ENCODE data around the gene CCNQ.

The CCNQ gene

GRCh38 chrX:153634832-153635231 lies 35.9 kb upstream of the CCNQ start:
- Histone ChIP-seq H3K27me3 (ENCODE audit: control insufficient read depth in 1 of 2, insufficient read depth in 2 of 2, low read length in 2 of 2) (peaks cover 0 to 12% of the 10 kb centered on the region in 2 donors), H3K27ac (ENCODE audit: low read depth, low read length) (no peak overlapping the region), H3K9ac (ENCODE audit: low read length) (no peak overlapping the region), H3K4me3 (ENCODE audit: low read depth in 1 of 2, low read length in 2 of 2) (no peak overlapping the region), H3K36me3 (ENCODE audit: insufficient read depth, low read length) (no peaks in the 10 kb centered on the region), H3K9me3 (ENCODE audit: low read length) (no peaks in the 10 kb centered on the region), H3K4me1 (ENCODE audit: insufficient read depth, low read length) (no peaks in the 10 kb centered on the region)

DNA sequence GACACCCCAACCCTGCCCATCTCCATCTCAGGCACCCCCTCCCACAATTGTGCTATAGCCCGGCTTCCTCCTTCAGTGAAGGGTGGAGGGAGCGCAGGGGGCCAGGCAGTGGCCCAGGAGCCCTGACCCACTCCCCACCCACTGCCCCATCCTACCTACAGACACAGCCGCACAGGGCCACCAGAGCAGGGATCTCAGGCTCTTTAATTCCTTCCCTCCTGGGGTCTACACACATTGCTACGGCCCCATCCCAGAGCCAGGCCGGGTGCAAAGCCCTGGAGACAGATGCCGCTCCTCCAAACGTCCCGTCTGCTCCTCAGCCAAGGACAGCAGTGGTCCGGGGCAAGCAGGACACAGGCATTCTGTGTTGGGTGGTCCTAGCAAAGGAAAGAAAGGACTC lies 35.3 kb upstream of the CCNQ start:
- Histone ChIP-seq H3K27me3 (ENCODE audit: control insufficient read depth in 1 of 2, insufficient read depth in 2 of 2, low read length in 2 of 2) (peaks cover 0 to 8% of the 10 kb centered on the region in 2 donors), H3K9me3 (ENCODE audit: low read length) (no peaks in the 10 kb centered on the region)

DNA sequence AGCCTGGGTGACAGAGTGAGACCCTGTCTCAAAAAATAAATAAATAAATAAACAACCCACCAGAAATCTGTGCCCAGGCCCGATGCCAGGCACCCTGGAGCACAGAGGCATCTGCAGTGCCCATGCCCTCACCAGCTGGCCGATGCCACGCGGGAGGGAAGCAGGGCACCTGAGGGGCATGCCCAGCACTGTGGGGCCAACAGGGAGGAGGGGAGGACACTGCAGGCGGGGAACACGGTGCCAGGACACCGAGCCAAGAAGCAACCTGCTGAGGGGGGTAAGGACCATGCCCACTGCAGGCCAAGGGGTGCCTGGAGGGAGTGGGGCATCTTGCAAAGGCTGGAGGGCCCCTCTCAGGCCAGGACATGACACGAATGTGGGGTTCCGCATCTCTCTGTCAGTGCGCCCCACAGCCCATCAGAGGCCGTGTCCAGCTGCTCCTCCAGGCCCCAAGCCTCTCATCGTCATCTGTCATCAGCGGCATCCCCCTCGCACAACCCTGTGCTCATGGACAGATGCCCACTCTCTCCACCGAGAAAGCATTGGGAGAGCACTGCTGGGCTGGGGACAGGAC lies 34.8 kb upstream of the CCNQ start:
- Histone ChIP-seq H3K4me1 (ENCODE audit: insufficient read depth, low read length) (no peaks in the 10 kb centered on the region), H3K4me3 (ENCODE audit: low read depth in 1 of 2, low read length in 2 of 2) (no peak overlapping the region), H3K27me3 (ENCODE audit: control insufficient read depth in 1 of 2, insufficient read depth in 2 of 2, low read length in 2 of 2) (peaks cover 0 to 5% of the 10 kb centered on the region in 2 donors), H3K9ac (ENCODE audit: low read length) (no peak overlapping the region), H3K27ac (ENCODE audit: low read depth, low read length) (no peak overlapping the region), H3K9me3 (ENCODE audit: low read length) (no peaks in the 10 kb centered on the region), H3K36me3 (ENCODE audit: insufficient read depth, low read length) (no peaks in the 10 kb centered on the region)

More for the DNA sequence above, 35.3 kb upstream of the CCNQ start:
- Histone ChIP-seq H3K9ac (ENCODE audit: low read length) (no peak overlapping the region), H3K4me3 (ENCODE audit: low read depth in 1 of 2, low read length in 2 of 2) (no peak overlapping the region), H3K36me3 (ENCODE audit: insufficient read depth, low read length) (no peaks in the 10 kb centered on the region), H3K4me1 (ENCODE audit: insufficient read depth, low read length) (no peaks in the 10 kb centered on the region), H3K27ac (ENCODE audit: low read depth, low read length) (no peak overlapping the region)

DNA sequence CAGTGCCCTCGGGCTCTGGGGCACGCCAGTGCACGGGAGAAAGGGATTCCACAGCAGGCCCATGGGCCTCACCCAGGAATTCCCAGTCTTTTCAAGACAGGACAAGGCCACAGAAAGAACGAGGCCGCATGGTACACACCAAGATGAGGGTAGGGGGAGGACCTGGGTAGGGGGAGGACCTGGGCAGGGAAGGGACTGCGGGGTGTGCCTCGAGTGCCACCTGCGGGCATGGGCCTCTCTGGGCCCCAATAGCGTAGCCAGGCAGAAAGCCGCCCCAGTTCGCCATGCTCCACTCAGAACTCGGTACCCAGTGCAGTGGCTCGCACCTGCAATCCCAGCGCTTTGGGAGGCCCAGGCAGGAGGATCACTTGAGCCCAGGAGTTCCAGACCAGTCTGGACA lies 34.1 kb upstream of the CCNQ start:
- no peaks in the 10 kb centered on the region for H3K9me3 ChIP-seq (ENCODE audit: low read length)
- peaks cover 0 to 6% of the 10 kb centered on the region in 2 donors for H3K27me3 ChIP-seq (ENCODE audit: control insufficient read depth in 1 of 2, insufficient read depth in 2 of 2, low read length in 2 of 2)
- H3K9ac ChIP-seq (ENCODE audit: low read length): no peak overlapping the region
- no peaks in the 10 kb centered on the region for H3K36me3 ChIP-seq (ENCODE audit: insufficient read depth, low read length)
- no peaks in the 10 kb centered on the region for H3K4me1 ChIP-seq (ENCODE audit: insufficient read depth, low read length)
- H3K27ac ChIP-seq (ENCODE audit: low read depth, low read length): no peak overlapping the region
- H3K4me3 ChIP-seq (ENCODE audit: low read depth in 1 of 2, low read length in 2 of 2): no peak overlapping the region

DNA sequence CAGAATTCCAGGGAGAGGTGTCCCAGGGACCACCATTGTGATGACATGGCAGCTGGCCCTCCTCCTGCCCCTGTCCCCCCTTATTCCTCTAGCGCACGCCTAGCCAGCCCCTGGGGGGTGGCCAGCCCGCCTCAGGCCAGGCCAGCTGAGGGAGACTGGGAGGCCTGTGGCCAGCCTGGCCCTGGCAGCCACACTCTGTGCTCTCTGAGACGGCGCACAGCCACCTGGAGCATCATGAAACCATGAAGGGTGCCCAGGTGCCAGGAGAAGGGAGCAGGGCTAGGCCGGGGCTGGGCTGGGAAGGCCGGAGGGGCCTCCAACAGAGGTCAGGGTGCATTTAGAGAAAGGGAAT lies 33.6 kb upstream of the CCNQ start:
- Histone ChIP-seq H3K27me3 (ENCODE audit: control insufficient read depth in 1 of 2, insufficient read depth in 2 of 2, low read length in 2 of 2) (peaks cover 0 to 11% of the 10 kb centered on the region in 2 donors), H3K4me3 (ENCODE audit: low read depth in 1 of 2, low read length in 2 of 2) (no peak overlapping the region), H3K27ac (ENCODE audit: low read depth, low read length) (no peak overlapping the region), H3K9ac (ENCODE audit: low read length) (no peak overlapping the region), H3K36me3 (ENCODE audit: insufficient read depth, low read length) (no peaks in the 10 kb centered on the region), H3K9me3 (ENCODE audit: low read length) (no peaks in the 10 kb centered on the region), H3K4me1 (ENCODE audit: insufficient read depth, low read length) (no peaks in the 10 kb centered on the region)

DNA sequence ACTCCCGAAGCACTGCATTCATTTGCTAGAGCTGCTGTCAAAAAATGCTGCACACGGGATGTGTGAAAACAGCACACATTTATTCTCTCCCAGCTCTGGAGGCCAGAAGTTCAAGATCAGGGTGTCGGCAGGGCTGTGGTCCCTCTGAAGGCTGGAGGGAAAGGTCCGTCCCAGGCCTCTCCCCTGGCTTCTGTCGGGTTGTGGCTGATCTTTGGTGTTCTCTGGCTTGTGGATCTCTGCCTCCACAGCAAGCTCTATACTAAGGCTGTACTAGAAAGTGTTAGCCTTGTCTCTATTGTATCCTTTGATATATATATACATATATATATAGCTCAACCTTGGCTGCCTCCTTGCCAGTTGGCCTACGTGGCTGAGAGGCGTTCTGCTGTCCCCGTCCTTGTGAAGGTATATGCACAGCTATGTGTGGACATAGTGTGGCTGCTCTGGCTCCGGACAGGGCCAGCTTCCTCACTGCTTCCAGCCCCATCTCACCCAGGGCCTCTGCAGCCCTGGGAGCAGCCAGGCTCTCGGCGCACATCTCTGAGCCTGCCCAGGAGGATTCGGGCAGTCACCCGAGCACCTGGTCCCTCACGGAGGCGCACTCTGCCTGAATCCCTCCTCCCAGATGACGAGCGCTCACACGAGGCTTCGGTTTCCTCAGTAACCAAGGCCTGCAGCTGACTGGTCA lies 33.1 kb upstream of the CCNQ start:
- H3K27me3 ChIP-seq (ENCODE audit: control insufficient read depth in 1 of 2, insufficient read depth in 2 of 2, low read length in 2 of 2): peaks cover 0 to 14% of the 10 kb centered on the region in 2 donors

DNA sequence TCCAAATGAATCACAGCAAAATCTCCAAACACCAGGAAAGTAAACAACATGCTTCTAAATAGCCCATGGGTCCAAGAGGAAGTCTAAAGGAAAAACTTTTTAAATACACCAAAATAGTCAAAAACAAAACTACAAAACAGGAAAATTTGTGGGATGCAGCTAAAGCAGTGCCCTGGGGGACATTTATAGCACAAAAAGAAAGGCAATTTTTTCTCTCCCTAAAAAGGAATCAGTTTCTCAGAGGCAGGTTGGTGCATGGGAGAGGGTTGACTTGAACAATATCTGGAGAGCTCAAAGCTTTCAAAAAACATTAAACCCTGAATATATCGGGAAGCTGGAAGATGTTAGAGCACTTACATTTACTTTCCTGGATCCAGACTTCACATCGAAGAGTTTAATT lies 32.4 kb upstream of the CCNQ start:
- no peak overlapping the region for H3K27ac ChIP-seq (ENCODE audit: low read depth, low read length)
- no peaks in the 10 kb centered on the region for H3K9me3 ChIP-seq (ENCODE audit: low read length)
- H3K4me1 ChIP-seq (ENCODE audit: insufficient read depth, low read length): no peaks in the 10 kb centered on the region
- H3K36me3 ChIP-seq (ENCODE audit: insufficient read depth, low read length): no peaks in the 10 kb centered on the region
- H3K4me3 ChIP-seq (ENCODE audit: low read depth in 1 of 2, low read length in 2 of 2): no peak overlapping the region
- H3K9ac ChIP-seq (ENCODE audit: low read length): no peak overlapping the region
- peaks cover 0 to 8% of the 10 kb centered on the region in 2 donors for H3K27me3 ChIP-seq (ENCODE audit: control insufficient read depth in 1 of 2, insufficient read depth in 2 of 2, low read length in 2 of 2)

More for the DNA sequence above, 33.1 kb upstream of the CCNQ start:
- Histone ChIP-seq H3K36me3 (ENCODE audit: insufficient read depth, low read length) (no peaks in the 10 kb centered on the region), H3K9ac (ENCODE audit: low read length) (no peak overlapping the region), H3K4me1 (ENCODE audit: insufficient read depth, low read length) (no peaks in the 10 kb centered on the region), H3K9me3 (ENCODE audit: low read length) (no peaks in the 10 kb centered on the region), H3K4me3 (ENCODE audit: low read depth in 1 of 2, low read length in 2 of 2) (no peak overlapping the region), H3K27ac (ENCODE audit: low read depth, low read length) (no peak overlapping the region)

DNA sequence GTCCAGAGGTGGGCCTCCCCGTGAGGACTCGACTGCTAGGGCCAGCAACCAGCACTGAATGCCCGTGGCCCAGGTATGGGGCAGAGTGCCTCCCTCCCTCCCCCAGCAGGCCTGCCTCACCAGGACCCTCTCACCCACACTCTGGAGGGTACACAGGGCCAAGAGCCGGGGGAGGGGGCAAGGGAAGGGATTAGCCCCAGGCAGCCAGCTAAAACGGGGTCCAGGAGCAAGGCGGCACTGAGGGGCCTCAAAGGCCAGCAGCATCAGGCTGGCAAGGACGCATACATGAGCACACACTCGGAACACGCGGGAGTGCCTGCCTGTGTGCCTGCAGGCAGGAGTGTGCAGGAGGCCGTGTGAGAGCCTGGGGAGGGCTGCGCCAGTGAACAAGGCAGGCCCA lies 29.7 kb upstream of the CCNQ start:
- Histone ChIP-seq H3K9ac (ENCODE audit: low read length) (no peak overlapping the region), H3K4me1 (ENCODE audit: insufficient read depth, low read length) (no peaks in the 10 kb centered on the region), H3K27ac (ENCODE audit: low read depth, low read length) (no peak overlapping the region), H3K27me3 (ENCODE audit: control insufficient read depth in 1 of 2, insufficient read depth in 2 of 2, low read length in 2 of 2) (peaks cover 0 to 25% of the 10 kb centered on the region in 2 donors), H3K36me3 (ENCODE audit: insufficient read depth, low read length) (no peaks in the 10 kb centered on the region), H3K9me3 (ENCODE audit: low read length) (no peaks in the 10 kb centered on the region), H3K4me3 (ENCODE audit: low read depth in 1 of 2, low read length in 2 of 2) (no peak overlapping the region)

DNA sequence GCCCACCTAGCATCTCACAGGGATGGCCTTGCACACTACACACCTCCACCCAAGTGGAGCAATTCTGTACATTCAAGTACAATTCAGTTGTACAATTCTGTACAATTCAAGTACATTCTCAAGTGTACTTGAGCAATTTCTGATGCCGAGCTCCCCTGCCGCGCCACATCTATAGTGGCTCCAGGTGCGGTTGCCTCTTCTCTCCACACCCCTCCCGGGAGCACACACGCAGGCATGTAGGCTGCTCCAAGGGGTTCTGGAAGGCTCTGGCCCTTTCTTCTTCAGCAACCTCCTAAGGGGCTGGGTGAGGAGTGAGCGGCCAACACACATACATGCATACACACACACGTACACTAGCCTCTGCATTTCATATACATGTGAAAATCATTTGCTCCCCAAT lies 29.2 kb upstream of the CCNQ start:
- no peaks in the 10 kb centered on the region for H3K36me3 ChIP-seq (ENCODE audit: insufficient read depth, low read length)
- H3K27ac ChIP-seq (ENCODE audit: low read depth, low read length): no peak overlapping the region
- no peak overlapping the region for H3K4me3 ChIP-seq (ENCODE audit: low read depth in 1 of 2, low read length in 2 of 2)
- no peaks in the 10 kb centered on the region for H3K4me1 ChIP-seq (ENCODE audit: insufficient read depth, low read length)
- no peak overlapping the region for H3K9ac ChIP-seq (ENCODE audit: low read length)
- H3K27me3 ChIP-seq (ENCODE audit: control insufficient read depth in 1 of 2, insufficient read depth in 2 of 2, low read length in 2 of 2): peaks cover 0 to 30% of the 10 kb centered on the region in 2 donors
- H3K9me3 ChIP-seq (ENCODE audit: low read length): no peaks in the 10 kb centered on the region

- Histone ChIP-seq H3K27me3 (ENCODE audit: control insufficient read depth in 1 of 2, insufficient read depth in 2 of 2, low read length in 2 of 2) (peaks cover 0 to 34% of the 10 kb centered on the region in 2 donors), H3K27ac (ENCODE audit: low read depth, low read length) (no peak overlapping the region), H3K9ac (ENCODE audit: low read length) (no peak overlapping the region), H3K4me1 (ENCODE audit: insufficient read depth, low read length) (no peaks in the 10 kb centered on the region), H3K9me3 (ENCODE audit: low read length) (no peaks in the 10 kb centered on the region), H3K36me3 (ENCODE audit: insufficient read depth, low read length) (no peaks in the 10 kb centered on the region), H3K4me3 (ENCODE audit: low read depth in 1 of 2, low read length in 2 of 2) (no peak overlapping the region)
Observed at GRCh38 chrX:153627675-153628111, 28.8 kb upstream of the CCNQ start.

DNA sequence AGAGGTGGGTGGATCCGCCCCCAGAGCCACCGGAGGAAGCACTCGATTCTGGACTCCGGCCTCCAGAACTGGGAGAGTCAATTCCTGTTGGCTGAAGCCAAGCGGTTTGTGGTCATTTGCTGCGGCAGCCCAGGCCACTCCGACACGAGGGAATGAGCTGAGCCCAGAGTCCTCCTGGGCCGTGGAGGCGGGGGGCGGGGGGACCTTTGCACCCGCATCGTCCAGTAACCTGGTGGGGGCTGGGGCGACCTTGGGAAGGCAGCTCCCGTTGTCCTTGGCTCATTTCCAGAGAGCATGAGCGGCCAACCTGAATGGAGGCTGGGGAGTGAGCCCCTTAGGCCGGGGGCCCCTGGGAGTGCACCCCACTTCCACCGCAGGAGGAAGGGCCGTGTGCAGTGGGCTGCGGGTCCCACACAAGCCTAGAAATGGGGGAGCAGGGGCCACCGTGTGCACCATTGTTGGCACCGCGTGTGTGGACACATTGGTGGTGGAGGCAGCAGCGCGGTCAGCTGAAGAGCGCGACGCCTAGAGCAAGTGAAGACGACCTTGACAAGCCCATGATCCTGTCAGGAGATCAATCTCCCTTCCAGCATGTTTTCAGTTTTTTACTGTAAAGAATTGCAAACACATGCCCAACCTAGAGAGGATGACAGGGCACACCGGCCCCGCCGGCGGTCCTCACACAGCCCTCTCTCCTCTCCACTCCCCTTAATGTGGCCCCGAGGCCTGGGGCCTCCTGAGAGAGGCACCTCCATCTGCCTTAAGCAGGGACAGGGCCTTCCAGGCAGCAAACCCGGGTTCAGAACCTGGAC lies 28.1 kb upstream of the CCNQ start:
- Histone ChIP-seq H3K4me1 (ENCODE audit: insufficient read depth, low read length) (no peaks in the 10 kb centered on the region), H3K36me3 (ENCODE audit: insufficient read depth, low read length) (no peaks in the 10 kb centered on the region), H3K27me3 (ENCODE audit: control insufficient read depth in 1 of 2, insufficient read depth in 2 of 2, low read length in 2 of 2) (peaks cover 0 to 35% of the 10 kb centered on the region in 2 donors), H3K4me3 (ENCODE audit: low read depth in 1 of 2, low read length in 2 of 2) (no peak overlapping the region), H3K9me3 (ENCODE audit: low read length) (no peaks in the 10 kb centered on the region), H3K9ac (ENCODE audit: low read length) (no peak overlapping the region), H3K27ac (ENCODE audit: low read depth, low read length) (no peak overlapping the region)
